BLaER1 treated with 17β-estradiol and CSF1 and Interleukin-3, amounts not matched to agents 10 nM and 100 nM (cell line): ENCODE measurements around the gene C3orf20.

Experiments used
- H3K27ac ChIP-seq, 11 experiments: shearing (Covaris generic); formaldehyde crosslinking; 2 replicates each; pipeline ENCODE4 v1.8.1; 2022
- H3K27me3 ChIP-seq, 11 experiments: shearing (Covaris generic); formaldehyde crosslinking; 2 replicates each; pipeline ENCODE4 v1.8.1; 2022
- H3K36me3 ChIP-seq, 11 experiments: shearing (Covaris generic); formaldehyde crosslinking; 2 replicates each; pipeline ENCODE4 v1.8.1; 2022
- H3K4me1 ChIP-seq, 10 experiments: shearing (Covaris generic); formaldehyde crosslinking; 2 replicates each; pipeline ENCODE4 v1.8.1; 2022
- H3K4me2 ChIP-seq, 11 experiments: shearing (Covaris generic); formaldehyde crosslinking; 2 replicates each; pipeline ENCODE4 v1.8.1; 2022
- H3K4me3 ChIP-seq, 10 experiments: shearing (Covaris generic); formaldehyde crosslinking; 2 replicates each; pipeline ENCODE4 v1.8.1; 2022
- H3K9ac ChIP-seq, 11 experiments: shearing (Covaris generic); formaldehyde crosslinking; 2 replicates each; pipeline ENCODE4 v1.8.1; 2022
- H3K9me3 ChIP-seq, 11 experiments: shearing (Covaris generic); formaldehyde crosslinking; replicated peaks in 1 of 11; 2 replicates each; pipeline ENCODE4 v1.8.1; 2022
- H4K20me1 ChIP-seq, 11 experiments: shearing (Covaris generic); formaldehyde crosslinking; 2 replicates each; pipeline ENCODE4 v1.8.1; 2022
- Cebpa-rat ChIP-seq, 11 experiments: shearing (Covaris generic); IDR thresholded peaks; 2 replicates each; pipeline ENCODE4 v1.8.1; 2022

C3orf20 gene

DNA sequence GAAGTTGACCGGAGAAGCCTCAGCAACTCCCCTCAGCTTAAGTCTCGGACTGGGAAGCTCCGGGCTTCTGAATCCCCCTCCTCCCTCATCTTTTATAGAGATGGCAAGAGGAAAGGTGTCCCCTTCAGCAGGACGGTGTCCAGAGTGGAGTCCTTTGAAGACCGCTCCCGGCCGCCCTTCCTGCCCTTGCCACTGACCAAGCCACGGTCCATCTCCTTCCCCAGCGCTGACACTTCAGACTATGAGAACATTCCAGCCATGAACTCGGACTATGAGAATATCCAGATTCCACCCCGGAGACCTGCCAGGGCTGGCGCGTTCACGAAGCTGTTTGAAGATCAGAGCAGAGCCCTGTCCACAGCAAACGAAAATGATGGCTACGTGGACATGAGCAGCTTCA lies 146.2 kb downstream of the C3orf20 start:
- no peak for TF ChIP-seq Cebpa-rat (IDR thresholded peaks at IDR 0.05)
- no peaks in the 10 kb centered on the region for H3K36me3 ChIP-seq
- no peaks in the 10 kb centered on the region; a peak in 1 of 22 replicates for H4K20me1 ChIP-seq
- no peak overlapping the region for H3K4me3 ChIP-seq
- no peak overlapping the region for H3K9ac ChIP-seq
- H3K4me1 ChIP-seq = peaks cover 6 to 33% (median 28%) of the 10 kb centered on the region in 10 experiments; a peak in 19 of 20 replicates
- no peaks in the 10 kb centered on the region for H3K27me3 ChIP-seq
- H3K9me3 ChIP-seq = no peaks in the 10 kb centered on the region
- H3K4me2 ChIP-seq = no peak overlapping the region
- no peak overlapping the region for H3K27ac ChIP-seq

- no peaks in the 10 kb centered on the region for H3K36me3 ChIP-seq
- no peak overlapping the region for H3K9ac ChIP-seq
- peak overlapping the region in 5 of 11 experiments; percentile 72 to 89 (median 78); a peak in 8 of 22 replicates for H3K4me2 ChIP-seq
- H3K27ac ChIP-seq = no peak overlapping the region
- no peak for TF ChIP-seq Cebpa-rat (IDR thresholded peaks at IDR 0.05)
- no peaks in the 10 kb centered on the region; a peak in 1 of 22 replicates for H4K20me1 ChIP-seq
- H3K9me3 ChIP-seq = no peaks in the 10 kb centered on the region
- no peaks in the 10 kb centered on the region for H3K27me3 ChIP-seq
- H3K4me1 ChIP-seq = peaks cover 6 to 33% (median 28%) of the 10 kb centered on the region in 10 experiments; a peak in 19 of 20 replicates
- H3K4me3 ChIP-seq = no peak overlapping the region
Observed at GRCh38 chr3:14822134-14822533, 147.2 kb downstream of the C3orf20 start.
